HG03520 (cell line): ENCODE results near the gene KCNIP1.
"Not testable (repeated sequence)": the region's sequence is repeated elsewhere in the genome, so short reads cannot be mapped to it uniquely, and the experiment has no call there.

ENCODE experiments used
- ATAC-seq: cut with Tn5 transposase; IDR thresholded peaks from one replicate; pipeline ENCODE4 v1.9.1; 2021; ENCODE audit warnings: mild to moderate bottlenecking, moderate library complexity; ENCODE audit not compliant: unreplicated experiment

KCNIP1 gene

DNA sequence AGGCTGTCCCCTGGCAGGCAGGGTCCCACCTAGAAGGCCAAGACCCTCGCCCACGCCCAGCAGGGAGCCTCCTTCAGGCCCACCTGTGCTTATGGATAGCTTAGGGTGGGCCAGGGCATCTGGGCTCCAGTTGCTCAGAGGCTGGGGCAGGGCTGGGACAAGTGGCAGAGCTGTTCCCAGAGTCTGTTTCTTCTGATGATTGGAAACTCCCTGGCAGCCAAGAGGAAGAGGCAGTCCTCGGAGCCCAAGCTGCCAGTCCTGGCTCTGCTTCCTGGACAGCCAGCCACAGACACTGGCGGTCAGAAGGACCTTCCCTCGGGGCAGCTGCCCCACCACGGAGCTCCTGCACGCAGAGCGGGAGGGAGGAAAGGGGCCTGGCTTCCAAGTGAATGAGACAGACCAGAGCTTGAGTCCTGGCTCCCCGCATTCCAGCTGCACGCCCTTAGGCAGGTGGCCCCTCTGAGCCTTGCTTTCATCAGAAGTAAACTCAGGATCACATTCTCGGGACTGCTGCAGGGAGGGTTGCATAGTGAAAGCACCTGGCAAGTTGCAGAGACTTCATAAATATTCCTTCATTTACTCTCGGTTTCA lies 241.8 kb downstream of the KCNIP1 start:
- ATAC-seq, result no peak

DNA sequence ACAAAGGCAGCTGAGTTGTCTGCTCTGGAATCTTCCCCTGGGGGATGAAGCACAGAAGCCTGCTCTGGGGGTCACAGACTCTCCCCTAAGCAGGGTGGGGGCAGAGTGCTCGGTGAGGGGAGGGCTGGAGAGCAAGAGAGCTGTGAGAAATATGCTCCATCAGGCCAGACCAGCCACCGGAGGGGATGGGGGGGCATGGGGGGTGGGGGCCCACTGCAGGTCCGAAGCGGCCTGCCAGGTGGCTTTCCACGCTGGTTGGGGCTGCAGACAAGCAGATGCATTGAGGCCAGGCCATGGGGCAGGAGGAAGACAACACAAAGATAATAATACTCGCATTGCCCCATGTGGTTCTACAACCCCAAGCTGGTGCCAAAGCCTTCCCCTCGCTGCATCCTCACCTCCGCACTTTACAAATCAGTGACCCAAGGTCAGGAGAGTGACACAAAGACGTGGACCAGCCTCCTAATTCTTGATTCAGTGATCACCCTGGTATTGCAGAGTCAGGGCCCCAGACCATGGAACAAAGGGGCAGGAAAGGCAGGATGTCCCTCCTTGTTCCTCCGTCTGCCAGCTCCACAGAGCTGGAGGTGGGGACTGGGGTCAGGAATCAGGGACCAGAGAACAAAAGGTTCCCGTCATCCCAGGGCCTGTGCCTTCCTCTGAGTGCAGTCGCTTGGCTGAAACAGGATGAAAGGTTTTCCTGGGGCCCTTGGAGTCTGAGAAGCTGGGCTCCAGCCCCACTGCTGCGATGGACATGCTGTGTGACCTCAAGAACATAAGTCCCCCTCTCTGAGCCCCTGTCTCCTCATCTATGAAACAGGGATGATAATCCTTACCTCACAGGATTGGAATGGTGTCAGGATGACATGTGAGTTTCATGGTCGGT lies 242.5 kb downstream of the KCNIP1 start:
- no peak for ATAC-seq

DNA sequence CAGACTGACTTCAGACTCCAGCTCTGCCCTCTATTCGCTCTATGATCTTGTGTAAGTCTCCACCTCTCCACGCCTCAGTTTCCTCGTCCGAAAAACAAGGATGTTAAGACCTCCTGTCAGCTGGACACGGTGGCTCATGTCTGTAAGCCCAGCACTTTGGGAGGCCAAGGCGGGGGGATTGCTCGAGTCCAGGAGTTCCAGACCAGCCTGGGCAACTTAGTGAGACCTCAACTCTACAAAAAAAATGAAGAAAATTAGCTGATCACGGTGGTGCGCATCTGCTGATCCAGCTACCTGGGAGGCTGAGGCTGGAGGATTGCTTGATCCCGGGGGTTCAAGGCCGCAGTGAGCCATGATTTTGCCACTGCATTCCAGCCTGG lies 243.1 kb downstream of the KCNIP1 start:
- no peak for ATAC-seq

DNA sequence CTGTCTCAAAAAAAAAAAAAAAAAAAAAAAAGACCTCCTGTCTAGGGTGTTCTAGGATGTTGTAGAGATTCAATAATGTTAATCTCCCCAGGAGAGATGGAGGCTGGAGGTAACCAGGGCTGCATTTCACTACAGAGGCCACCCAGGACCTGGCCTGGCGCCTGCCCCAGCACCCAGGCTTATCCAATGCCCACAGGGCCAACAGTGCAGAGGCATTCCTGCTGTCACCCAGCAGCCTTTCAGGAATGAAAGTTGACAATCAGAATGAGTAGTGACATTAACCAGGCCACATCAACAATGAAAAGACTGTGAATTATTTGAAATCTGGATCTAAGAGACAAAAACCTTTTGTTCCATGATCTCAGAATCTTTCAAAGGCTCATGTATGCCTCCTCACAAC lies 243.5 kb downstream of the KCNIP1 start:
- ATAC-seq, result no peak

DNA sequence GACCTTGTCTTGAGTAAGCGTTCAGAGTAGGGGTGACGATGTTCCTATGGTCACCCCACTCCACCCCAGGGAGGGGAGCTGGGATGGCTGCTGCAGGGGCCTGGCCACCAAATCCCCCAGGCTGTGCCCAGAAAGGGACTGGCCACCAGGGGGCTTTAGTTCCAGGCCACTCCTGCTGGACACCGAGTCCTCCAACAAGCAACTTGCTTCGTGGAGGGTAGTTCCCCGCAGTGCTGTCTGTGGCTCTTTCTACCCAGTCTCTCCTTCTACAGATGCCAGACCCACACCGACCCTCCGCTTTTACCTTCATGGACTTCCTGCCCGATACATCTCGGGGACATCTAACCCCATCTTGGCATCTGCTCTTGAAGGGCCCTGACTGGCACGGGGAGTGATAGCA lies 244.0 kb downstream of the KCNIP1 start:
- ATAC-seq, result no peak

DNA sequence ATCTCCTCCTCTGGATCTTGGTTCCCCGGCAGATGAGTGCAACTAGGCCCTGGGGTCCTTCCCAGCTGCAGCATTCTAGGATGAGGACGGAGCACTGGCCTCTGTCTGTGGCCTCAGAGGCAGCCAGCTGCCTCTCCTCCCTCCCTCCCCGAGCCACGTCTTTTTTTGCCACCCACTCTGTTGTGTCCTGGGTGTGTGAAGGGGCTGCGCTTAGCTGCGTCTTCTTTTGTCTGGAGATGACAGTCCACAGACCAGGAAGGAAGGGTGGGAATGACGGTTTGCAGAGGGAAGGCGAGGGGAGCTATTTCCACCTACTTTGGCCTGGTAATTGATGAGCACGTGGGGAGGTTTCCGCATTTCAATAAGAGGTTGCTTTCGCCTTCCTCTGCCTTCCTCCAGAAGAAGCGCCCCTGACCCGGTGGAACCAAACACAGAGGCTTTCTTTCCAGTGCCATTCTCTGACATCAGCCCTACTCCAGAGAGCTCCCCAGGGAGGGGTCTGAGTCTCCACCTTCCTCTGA lies 245.2 kb downstream of the KCNIP1 start:
- no peak for ATAC-seq

DNA sequence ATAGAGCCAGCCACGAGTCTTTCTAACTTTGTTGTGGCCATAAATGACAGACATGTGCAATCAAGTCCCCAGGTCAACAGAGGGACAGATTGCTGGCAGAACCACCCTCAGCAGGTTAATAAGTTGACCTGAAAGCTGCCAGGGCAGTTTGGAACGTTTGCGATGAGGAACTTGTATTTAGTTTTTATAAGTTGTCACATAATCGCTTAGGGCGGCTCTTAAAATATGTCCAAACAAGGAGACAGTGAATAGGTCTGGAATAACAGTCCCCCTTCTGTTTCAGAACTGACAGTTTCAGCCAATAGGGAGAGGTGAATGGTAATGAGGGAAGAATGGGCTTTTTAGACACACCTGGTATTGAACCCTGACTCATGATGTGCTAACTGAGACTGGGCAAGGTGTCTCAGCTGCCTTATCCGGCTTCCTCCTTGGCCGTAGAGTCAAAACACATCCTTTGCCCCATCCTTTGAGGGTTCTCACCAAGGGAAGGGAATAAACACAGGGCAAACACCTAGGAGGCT lies 246.2 kb downstream of the KCNIP1 start:
- no peak for ATAC-seq

DNA sequence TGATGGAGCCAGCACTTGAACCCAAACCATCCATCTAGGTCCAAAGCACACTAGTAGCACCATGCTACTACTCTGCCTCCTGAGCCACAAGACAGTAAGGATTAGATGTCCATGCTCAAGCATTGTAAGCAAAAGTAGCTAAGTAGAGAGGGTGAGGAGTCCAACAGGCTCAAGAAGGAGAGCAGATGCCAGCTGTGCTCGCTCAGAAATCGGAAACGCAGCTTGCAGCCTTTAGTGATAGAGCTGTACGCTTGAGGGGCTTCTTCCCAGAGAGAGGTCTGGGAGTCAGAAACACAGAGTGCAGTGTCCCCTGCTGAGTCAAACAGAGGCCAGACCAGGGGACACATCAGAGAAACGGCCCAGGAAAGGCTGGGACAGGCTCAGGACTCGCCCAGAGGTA lies 247.0 kb downstream of the KCNIP1 start:
- no peak for ATAC-seq

DNA sequence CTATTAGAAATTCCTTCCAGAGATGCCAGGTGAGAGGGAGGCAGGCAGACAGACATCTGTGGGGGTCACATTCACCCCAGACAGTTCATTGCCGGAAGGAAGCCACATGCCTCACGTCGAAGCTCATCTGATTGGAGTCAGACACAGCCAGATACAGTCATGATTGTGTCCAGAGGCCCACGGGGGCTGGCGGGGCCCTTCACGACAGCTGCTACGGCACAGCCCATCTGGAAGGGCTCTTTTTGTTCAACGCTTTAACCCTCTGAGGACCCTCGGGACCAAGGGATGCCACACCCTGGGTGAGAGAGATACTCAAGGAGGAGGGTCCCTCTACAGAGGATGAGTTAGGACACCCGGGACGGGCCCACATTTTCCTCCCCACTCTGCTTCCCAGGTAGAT lies 247.8 kb downstream of the KCNIP1 start:
- ATAC-seq, result no peak

DNA sequence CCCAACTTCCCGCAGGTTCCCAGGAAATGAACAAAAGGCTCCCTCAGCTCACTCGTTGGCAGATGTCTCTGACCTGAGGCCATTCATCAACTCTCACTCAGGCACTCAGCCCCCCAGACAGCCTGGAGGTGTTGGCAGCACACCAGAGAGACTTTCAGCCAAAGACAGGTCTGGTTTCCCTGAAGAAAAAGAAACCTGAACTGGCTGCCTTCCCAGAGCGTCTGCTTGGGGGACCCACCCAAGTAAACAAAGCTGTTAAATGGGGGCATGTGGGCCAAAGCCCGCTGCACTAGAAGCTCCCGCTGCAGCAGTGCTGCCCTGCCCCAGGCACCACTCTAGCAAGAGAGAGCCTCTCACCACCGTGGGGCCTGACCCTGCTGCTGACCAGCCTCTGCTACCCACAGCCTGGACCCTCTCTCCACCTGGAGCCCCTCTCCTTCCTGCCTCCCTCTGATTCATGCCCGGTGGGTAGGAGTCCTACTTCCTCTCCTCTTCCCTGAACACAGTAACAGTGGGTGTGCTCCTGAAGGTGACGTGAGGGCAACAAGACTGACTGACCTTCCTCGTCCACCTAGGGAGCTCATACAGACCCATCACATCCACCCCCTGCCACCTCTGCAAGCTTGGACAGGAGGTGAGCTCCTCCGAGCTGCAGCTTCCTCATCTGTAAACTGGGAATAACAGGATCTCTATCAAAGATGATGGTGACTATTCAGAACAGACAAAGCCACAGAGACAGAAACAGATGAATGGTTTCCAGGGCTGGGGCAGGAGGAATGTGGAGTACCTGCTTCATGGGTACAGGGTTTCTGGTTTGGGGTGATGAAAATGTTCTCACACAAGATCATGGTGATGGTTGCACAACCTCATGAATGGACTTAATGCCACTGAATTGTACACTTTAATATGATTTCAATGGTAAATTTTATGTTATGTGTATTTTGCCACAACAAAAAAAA lies 248.7 kb downstream of the KCNIP1 start:
- ATAC-seq, result no peak

DNA sequence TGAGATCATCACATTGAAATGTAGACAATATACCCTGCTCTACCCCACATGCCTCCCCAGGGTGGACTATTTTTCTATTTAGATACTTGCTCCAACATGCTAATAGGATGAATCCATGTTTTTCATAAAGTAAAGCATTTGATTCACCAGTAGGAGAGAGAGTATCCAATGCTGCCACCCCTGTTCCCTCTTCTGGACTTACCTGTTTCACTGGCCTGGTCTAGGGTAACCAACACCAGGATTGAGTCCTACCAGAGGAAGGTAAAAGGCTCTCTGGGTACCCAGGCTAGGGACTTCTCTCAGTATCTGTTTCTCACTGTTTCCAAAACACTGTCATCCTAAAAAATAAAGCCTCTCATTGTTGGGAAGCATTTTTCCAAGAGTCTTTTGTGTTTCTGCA lies 249.5 kb downstream of the KCNIP1 start:
- ATAC-seq, result no peak

DNA sequence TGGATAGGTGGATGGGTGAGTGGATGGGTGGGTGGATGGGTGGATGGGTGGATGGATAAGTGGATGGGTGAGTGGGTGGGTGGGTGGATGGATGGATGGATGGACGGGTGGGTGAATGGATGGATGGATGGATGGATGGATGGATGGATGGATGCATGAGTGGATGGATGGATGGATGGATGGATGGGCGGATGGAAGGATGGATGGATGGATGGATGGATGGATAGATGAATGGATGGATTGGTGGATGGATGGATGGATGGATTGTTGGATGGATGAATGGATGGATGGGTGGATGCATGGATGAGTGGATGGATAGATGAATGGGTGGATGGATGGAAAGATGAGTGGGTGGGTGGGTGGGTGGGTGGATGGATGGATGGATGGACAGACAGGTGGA lies 250.7 kb downstream of the KCNIP1 start:
- ATAC-seq, result not testable (repeated sequence)

DNA sequence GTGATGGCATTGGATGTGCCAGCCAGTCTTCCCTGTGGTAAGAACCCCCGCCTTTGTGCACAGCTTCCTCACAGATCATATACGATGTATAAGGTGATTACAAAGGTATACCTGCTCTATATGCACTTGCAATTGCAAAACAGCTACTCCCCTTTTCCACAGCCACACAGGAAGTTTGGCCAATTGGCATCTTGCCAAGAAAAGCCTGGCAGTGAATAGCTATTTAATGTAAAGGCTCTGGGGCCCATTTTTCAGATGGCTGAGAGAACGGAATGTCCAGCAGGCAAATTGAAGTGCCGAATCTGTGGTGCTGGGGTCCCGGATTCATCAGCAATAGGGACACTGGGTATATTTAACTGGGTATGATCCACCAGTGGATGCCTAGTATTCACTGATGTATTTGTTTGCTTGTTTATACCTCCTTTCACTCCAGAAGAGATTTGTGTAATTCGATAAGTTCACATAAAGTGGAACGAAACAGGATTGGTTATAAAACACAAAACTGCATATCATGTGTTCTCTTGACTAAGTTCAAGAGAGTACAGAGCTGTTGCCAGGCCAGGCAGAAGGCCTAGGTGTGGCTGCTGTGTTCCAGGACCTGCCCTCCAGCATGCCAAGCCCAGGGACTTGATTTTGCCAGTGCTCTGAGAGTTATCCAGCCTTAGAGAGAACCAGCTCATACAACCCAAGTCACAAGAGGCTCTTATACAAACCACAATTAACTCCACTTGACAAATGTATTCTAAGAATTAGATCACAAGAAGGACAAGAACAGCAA lies 252.0 kb downstream of the KCNIP1 start:
- ATAC-seq, result no peak

DNA sequence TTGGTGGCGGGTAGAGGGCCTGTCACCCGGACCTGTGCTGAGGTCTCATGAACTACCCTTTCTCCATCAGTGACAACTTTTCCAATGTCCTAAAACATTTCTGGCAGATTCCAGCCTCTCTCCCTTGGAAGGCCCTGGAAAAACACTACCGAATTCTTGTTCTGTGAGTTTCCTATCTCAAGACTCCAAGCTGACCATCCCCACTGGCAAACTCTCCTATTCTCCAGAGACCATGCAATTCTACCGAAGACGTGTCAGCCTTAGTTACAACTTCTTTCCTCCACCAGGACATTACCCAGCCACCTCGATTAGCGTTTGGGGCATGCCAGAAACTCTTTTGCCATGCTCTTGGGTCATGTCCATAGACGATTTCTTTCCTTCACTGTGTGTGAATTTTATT lies 252.9 kb downstream of the KCNIP1 start:
- no peak for ATAC-seq

DNA sequence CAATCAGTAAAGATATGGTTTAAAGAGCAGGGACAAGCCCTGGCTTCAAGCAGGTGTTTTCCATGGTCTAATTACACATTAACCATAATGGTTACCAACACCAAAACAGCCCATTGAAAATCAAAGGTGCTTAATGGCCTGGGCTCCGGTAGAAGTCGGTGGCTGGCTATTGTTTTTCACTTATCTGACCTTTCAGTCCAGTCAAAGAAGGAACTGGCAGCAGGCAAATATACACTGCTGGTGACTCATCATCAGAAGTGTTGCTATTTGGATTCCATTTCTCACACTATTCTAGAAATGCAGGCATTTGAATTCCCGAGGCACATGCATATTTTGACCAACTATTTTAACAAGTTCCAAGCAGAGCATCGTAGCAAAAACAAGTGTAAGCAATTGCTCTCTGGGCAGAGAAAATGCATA lies 253.4 kb downstream of the KCNIP1 start:
- ATAC-seq, result peak; percentile 64

DNA sequence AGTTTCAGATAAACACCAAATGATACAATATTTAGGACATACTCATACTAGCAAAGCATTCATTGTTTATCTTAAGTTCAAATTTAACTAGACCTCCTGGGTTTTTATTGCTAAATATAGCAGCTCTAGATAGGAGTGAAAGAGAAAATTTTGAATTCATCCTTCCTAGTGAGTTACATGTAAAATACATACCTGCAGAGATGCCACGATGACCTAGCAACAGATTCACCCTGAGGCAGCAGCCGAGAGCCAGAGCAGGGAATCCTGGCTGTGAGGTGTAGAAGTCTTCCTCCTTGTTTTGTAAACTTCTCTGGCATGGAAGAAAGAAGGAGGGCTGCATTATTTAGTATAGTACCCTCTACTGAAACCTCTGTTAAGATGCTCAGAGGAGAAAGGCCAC lies 253.8 kb downstream of the KCNIP1 start:
- ATAC-seq, result no peak

DNA sequence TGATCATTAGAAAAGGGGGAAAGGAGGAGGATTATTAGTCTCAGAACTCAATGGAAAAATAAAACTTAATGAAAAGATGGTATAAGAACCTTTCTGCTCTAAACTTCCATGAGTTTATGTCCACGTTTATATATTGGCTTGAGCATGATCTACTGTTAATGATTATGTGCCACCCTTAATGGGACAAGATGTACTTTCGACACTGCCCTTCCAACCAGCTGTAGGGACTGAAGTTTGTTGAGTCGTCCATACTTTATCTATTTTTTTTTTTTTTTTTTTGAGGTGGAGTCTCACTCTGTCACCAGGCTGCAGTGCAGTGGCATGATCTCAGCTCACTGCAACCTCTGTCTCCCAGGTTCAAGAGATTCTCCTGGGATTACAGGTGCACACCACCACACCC lies 254.7 kb downstream of the KCNIP1 start:
- ATAC-seq, result no peak

DNA sequence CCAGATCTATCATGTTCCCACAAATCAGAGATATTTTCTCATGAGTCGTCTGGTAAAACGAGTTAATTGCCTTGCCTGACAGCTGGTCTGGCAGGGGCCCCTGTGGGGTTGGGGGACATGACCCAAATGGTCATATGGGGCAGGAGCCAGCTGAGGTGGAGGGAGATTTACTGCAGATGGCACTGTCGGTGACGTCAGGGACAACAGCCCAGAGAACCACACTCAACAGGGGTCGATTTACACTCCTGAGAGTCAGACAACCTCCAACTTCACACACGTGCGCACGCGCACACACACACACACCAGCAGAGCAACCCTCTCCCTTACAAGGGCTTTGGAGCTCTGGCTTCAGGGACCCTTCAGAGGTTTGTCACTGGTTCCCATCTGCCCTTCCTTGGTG lies 256.3 kb downstream of the KCNIP1 start:
- ATAC-seq, result no peak

DNA sequence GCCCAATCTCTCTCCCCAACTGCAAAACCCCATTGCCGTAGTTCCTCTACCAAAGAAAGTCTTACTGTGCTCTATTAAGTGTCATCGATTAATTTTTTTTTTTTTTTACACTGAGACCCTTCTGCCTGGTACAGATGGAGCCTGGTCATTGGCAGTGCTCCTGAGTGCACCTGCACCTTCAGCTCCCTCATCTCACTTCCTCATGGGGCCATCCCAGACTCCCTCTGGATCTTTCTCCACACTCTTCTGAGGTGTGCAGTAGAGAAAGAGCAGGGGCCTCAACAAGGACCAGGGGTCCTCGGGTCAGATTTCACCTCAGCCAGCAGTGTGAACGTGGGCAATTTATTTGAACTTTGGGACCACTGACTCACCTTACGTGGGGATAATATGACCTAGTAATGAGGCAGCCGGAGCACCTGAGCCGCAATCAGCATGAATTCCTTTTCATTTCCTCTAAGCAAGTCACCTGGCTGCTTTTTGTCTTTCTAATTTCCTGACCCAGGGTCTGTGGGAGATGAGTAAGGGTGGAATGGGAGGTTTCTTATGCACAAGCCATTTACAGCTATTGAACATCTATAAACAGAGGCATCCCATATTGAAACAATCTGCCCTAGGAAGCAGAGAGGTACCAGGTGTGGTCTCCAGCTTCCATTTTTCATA lies 257.4 kb downstream of the KCNIP1 start:
- ATAC-seq, result no peak

DNA sequence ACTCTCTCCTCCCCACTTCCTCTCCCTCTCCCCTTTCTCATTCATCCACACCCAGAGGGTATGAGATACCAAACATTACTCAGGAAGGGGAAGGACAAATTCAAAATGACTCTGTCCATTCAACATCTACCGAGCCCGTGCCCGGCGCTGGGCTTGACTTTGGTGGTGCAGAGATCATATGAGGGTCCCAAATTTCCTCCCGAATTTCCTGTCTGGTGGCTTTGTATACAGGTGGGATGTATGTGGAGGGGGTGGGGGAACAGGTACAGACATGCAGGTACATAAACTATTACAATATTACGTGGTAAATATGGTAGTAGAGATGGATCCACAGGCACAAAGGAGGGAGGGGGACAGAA lies 257.9 kb downstream of the KCNIP1 start:
- ATAC-seq, result no peak
